ENCODE data around the gene RXFP1.

DNA sequence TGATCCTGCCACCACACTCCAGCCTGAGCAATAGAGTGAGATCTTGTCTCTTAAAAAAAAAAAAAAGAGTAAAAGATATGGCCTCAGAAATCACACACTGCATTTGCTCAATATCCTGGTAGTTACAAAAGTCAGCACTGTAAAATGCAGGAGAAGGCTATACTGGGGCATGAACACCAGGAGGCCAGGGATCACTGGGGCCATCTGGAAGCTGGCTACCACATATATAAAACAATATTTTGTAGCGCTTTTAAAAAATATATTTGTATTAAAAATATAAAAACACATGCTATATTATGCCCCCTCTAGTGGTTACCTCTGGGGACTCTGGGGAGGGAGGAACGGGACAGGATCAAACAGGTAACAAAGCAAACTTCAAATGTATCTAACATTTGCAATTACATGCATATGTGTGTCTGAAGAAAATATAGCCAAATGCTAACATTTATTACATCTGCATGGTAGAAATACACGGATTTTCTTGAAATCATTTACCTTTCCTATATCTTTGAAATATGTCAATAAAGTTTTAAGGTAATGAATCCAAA, 146.0 kb downstream of the RXFP1 start:
- TF ChIP-seq CTCF (conservative IDR thresholded peaks at IDR 0.05; ENCODE audit: low read depth, low read length) (peak; percentile 72), EZH2 (IDR thresholded peaks at IDR 0.05; ENCODE audit: borderline replicate concordance, low read depth, low read length, poor library complexity, severe bottlenecking) (no peak)
